HG02759 (cell line): ENCODE results near the gene RAVER1.
"Not testable (repeated sequence)": the region's sequence is repeated elsewhere in the genome, so short reads cannot be mapped to it uniquely, and the experiment has no call there.

Experiments used
- ATAC-seq: cut with Tn5 transposase; IDR thresholded peaks from one replicate; pipeline ENCODE4 v1.9.1; 2021; ENCODE audit warnings: mild to moderate bottlenecking, moderate library complexity; ENCODE audit not compliant: unreplicated experiment

RAVER1 gene

GRCh38 chr19:10292206-10292788, 41.0 kb downstream of the RAVER1 start:
- no peak for ATAC-seq

- no peak for ATAC-seq
Measured at GRCh38 chr19:10291554-10292205, 41.6 kb downstream of the RAVER1 start.

GRCh38 chr19:10290876-10291553, 42.3 kb downstream of the RAVER1 start:
- no peak for ATAC-seq

GRCh38 chr19:10290357-10290875, 42.9 kb downstream of the RAVER1 start:
- no peak for ATAC-seq

- no peak for ATAC-seq
Measured at GRCh38 chr19:10289836-10290356, 43.4 kb downstream of the RAVER1 start, which contains the start of gene ICAM5. Gene ICAM5 (plus strand): TSS chr19:10289952. CDS start chr19:10290044, 92 bp downstream.

GRCh38 chr19:10289167-10289835, 44.0 kb downstream of the RAVER1 start:
- ATAC-seq: no peak

GRCh38 chr19:10288662-10289166, 44.6 kb downstream of the RAVER1 start:
- ATAC-seq: no peak

GRCh38 chr19:10286803-10287737, 46.3 kb downstream of the RAVER1 start, which contains the start of gene ICAM4:
Gene ICAM4 (plus strand): TSS chr19:10286955. CDS start chr19:10287013, 58 bp downstream.
- ATAC-seq: no peak

GRCh38 chr19:10285393-10285792, 47.9 kb downstream of the RAVER1 start:
- no peak for ATAC-seq

- ATAC-seq: no peak
Measured at GRCh38 chr19:10284960-10285278, 48.4 kb downstream of the RAVER1 start.

GRCh38 chr19:10284065-10284959, 49.0 kb downstream of the RAVER1 start:
- ATAC-seq: no peak

- no peak for ATAC-seq
Measured at GRCh38 chr19:10283301-10284064, 49.8 kb downstream of the RAVER1 start.

GRCh38 chr19:10282043-10282442, 51.3 kb downstream of the RAVER1 start:
- not testable (repeated sequence) for ATAC-seq

- no peak for ATAC-seq
Measured at GRCh38 chr19:10279737-10280442, 53.4 kb downstream of the RAVER1 start.

GRCh38 chr19:10278935-10279334, 54.4 kb downstream of the RAVER1 start:
- no peak for ATAC-seq

GRCh38 chr19:10277795-10278589, 55.3 kb downstream of the RAVER1 start:
- no peak for ATAC-seq

GRCh38 chr19:10274589-10274988, 58.7 kb downstream of the RAVER1 start:
- ATAC-seq: no peak
